ENCODE measurements around the gene TFAP2C. TPM values are rescaled to one million over a fixed set of nuclear protein-coding genes. Genes with fewer than 3 reads are reported as not detected.

The TFAP2C gene
- total RNA-seq, 4 donors from 2014 or later = 1.1 to 1.5 (median 1.3) TPM

- no peak for TF ChIP-seq CTCF (IDR thresholded peaks at IDR 0.05; ENCODE audit: low read depth)
These were observed 27.5 kb downstream of the TFAP2C start for GRCh38 chr20:56656632-56657031.

- TF ChIP-seq CTCF (IDR thresholded peaks at IDR 0.05; ENCODE audit: low read depth) = no peak
These were observed 28.8 kb downstream of the TFAP2C start for GRCh38 chr20:56657879-56658278.

GRCh38 chr20:56663660-56664059 lies 34.6 kb downstream of the TFAP2C start:
- no peak for TF ChIP-seq CTCF (IDR thresholded peaks at IDR 0.05; ENCODE audit: low read depth)

GRCh38 chr20:56664796-56665195 lies 35.7 kb downstream of the TFAP2C start:
- TF ChIP-seq CTCF (IDR thresholded peaks at IDR 0.05; ENCODE audit: low read depth) = no peak

- TF ChIP-seq CTCF (IDR thresholded peaks at IDR 0.05; ENCODE audit: low read depth) = no peak
These were observed 36.7 kb downstream of the TFAP2C start for GRCh38 chr20:56665806-56666205.

GRCh38 chr20:56673450-56673849 lies 44.3 kb downstream of the TFAP2C start:
- no peak for TF ChIP-seq CTCF (IDR thresholded peaks at IDR 0.05; ENCODE audit: low read depth)

GRCh38 chr20:56676001-56676400 lies 46.9 kb downstream of the TFAP2C start:
- no peak for TF ChIP-seq CTCF (IDR thresholded peaks at IDR 0.05; ENCODE audit: low read depth)
